ENCODE measurements around the gene RBFOX2.

The RBFOX2 gene

DNA sequence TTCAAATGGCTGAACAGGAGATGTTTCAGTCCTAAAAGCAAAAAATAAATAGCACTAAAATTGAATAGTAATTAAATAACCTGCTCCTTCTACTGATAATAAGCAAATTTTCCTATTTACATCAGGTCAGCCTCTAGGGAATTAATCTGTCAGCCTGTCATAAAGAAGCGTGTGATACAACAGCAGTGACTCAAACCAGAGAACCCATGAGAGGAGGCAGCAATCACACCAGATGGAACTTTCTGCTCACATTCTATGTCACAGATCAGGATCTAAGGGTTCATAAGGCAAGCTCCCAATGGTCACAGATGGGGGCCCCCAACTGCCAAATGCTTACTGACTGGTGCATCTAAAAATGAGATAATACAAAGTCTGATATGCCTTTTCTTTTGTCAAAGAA lies 41.1 kb downstream of the RBFOX2 start:
- intact Hi-C loops (cut with DNase I), result no loop called here
- DNase-seq, result no peak

DNA sequence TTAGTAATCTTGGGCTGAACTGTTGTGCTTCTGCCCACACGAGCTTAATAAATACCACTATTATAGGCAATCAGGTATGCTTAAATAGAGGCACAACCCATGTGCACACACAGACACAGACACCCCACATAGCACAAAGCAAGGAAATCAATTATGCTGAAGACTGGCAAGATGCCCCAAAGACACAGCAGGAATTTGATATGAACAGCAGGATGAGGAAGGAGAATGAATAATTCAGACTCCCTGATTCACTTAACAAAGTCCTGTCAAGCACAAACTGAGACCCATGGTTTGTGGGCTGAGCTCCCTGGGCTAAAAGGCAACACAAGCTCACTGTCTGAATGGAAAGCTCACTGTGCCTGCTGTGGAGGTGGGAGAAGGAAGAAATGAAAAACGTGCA lies 42.5 kb downstream of the RBFOX2 start:
- intact Hi-C loops (cut with DNase I), result no loop called here
- DNase-seq, result peak in 1 of 42 donors; percentile 11

- DNase-seq, result no peak
- intact Hi-C loops (cut with DNase I), result no loop called here
Observed at GRCh38 chr22:35985371-35985770, 43.3 kb downstream of the RBFOX2 start.

- no peak for DNase-seq
- intact Hi-C loops (cut with DNase I), result no loop called here
Observed at GRCh38 chr22:35984183-35985175, 44.1 kb downstream of the RBFOX2 start.

- intact Hi-C loops (cut with DNase I), result no loop called here
- no peak for DNase-seq
Observed at GRCh38 chr22:35981900-35982299, 46.7 kb downstream of the RBFOX2 start.

- no peak for DNase-seq
- intact Hi-C loops (cut with DNase I), result no loop called here
Observed at GRCh38 chr22:35978889-35979288, 49.7 kb downstream of the RBFOX2 start.

GRCh38 chr22:35978201-35978600 lies 50.4 kb downstream of the RBFOX2 start:
- DNase-seq, result no peak
- intact Hi-C loops (cut with DNase I), result no loop called here

GRCh38 chr22:35977136-35977535 lies 51.5 kb downstream of the RBFOX2 start:
- intact Hi-C loops (cut with DNase I), result no loop called here
- no peak for DNase-seq

DNA sequence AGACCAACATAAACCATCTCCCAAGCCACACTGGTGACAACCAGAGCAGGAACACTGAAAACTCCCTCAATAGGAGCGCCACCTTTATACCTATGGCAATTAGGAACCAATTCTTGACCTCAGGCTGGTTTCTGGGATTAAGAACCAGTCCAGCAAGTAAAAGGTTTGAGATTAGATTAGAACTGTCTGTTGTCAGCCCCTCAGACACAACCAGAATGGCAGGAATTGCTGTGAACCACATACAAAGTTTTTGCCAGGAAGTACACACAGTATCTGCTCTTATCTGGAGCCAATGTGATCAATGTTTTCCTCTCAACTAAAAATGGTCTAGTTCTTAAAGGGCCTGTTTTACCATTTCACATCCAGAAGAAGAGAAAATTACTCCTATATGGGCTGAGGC lies 55.2 kb downstream of the RBFOX2 start:
- DNase-seq, result no peak
- intact Hi-C loops (cut with DNase I), result no loop called here

GRCh38 chr22:35972559-35972958 lies 56.1 kb downstream of the RBFOX2 start:
- intact Hi-C loops (cut with DNase I), result no loop called here
- DNase-seq, result no peak

DNA sequence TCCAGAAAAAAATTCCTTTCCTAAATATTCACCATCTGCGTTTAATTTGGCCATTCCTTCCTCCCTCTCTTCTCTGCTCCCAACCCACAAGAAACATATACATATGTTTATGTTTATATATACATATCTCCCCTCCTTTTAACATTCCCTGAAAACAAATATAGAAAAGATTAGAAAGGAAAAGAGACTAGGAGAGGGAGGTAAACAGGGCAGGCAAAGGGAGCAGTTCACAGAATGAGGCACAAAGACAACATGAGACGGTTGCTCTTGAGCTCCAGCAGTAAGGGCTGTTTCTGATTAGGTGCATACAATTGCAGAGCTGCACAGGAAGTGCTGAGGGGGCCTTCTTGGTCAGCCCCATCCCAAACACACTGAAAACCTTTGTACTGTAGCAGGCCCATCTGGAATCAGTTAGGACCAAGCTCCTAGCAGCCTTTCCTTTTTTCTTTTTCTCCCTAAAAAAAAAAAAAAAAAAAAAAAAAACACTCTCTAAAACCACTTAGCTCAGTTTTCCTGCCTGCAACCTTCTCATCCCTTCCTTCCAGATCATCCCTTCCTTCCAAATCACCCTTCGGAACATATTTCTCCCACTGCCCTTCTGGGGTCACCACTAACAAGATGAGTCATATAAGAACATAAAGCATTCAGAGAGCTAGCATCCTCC lies 57.0 kb downstream of the RBFOX2 start:
- DNase-seq, result no peak
- intact Hi-C loops (cut with DNase I), result no loop called here

DNA sequence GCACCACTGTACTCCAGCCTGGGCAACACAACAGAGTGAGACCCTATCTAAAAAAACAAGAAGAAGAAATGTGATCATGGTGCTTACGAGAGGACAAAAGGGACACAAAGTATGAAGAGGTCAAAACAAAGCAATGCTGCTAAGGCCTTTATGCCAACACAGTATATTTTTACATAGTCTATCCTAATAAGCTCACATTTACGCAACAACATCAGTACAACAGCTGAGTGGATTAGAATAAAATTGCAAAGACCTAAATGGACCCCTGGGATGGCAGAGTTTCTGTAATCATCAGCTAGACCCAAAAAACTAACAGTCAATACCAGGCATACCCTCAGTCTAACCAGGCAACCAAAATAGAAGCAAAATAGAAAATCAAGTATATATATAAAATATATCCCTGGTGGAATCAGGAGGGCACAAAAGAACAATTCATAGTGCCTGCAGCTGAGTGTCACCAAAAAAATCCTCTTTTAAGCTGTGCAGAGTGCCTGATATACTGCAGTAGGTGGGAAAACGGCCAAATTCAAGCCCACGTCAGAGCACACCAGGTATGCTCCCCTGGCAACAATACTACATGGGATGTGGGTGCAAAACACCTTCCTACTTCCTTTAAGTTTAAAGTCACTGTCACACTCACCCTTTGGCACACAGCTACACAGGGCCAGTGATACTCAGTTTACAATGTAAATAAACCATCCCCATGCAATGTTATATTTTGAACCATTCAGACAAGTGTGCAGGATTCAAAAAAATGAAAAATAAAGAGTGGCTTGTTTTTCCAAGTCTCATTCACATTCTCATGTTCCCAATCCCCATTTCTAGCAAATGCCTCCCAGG lies 57.8 kb downstream of the RBFOX2 start:
- peak in 4 of 42 donors; percentile 4 to 55 (median 34) for DNase-seq

GRCh38 chr22:35967046-35967397 lies 61.6 kb downstream of the RBFOX2 start:
- no peak for DNase-seq
- intact Hi-C loops (cut with DNase I), result no loop called here

More for the DNA sequence above, 57.8 kb downstream of the RBFOX2 start:
- intact Hi-C loops (cut with DNase I), result no loop called here

- intact Hi-C loops (cut with DNase I), result no loop called here
- no peak for DNase-seq
Observed at GRCh38 chr22:35966314-35967045, 62.1 kb downstream of the RBFOX2 start.

DNA sequence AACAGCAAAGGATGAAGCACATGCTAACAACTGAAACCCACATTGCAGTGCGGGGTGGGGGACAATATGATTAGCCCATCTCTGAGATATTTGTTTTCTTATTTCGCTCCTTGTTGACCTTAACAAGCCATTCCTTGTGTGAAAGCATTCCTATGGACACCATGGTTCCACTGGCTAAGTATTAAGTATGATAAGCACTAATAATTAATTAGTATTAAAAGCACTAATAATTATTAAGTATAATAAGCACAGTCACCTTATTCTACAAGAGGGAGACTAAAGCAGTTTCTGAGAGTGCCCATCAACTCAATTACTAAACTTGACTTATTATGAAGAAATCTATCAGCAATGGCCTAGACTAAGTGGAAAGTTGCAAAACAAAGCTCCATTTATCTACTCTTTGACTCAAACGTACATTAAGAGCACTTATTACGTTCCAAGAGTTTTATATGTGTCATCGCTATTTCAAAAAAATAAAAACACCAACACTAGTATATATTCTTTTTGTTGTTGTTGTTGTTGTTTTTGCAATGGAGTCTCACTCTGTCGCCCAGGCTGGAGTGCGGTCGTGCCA lies 65.3 kb downstream of the RBFOX2 start:
- no peak for DNase-seq
- intact Hi-C loops (cut with DNase I), result no loop called here

- intact Hi-C loops (cut with DNase I), result no loop called here
- peak; percentile 24 to 94 (median 70) for DNase-seq
Observed at GRCh38 chr22:35961480-35962295, 66.9 kb downstream of the RBFOX2 start.

DNA sequence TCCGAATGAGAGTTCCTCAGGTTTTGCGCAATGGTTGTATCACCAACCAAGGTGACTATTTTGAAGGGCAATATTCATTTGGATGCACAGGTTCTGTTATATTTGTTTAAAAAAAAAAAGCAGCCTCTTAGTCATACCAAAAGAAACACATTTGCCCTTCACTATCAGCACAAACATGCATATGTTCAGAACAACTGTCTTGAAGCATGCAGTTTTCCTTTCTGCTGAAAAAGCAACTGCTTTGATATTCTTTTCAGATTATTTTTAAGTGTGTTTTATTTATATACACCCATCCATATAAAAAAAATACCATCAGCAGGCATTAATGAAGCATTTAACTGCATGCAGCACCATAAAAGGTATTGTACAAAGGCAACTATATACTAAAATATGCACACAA lies 67.8 kb downstream of the RBFOX2 start:
- DNase-seq, result no peak
- intact Hi-C loops (cut with DNase I), result no loop called here

Data from head of caudate nucleus (tissue), 42 donors.